Activated CD8-positive, alpha-beta memory T cell treated with anti-CD3 and anti-CD28 coated beads, Interleukin-2, amount 50 U/mL, for 4 hours (primary cell): Measurements from ENCODE around the gene PDE7B.
"Not testable (repeated sequence)": the region's sequence is repeated elsewhere in the genome, so short reads cannot be mapped to it uniquely, and the experiment has no call there.

ENCODE experiments used
- DNase-seq: peaks from one replicate; pipeline ENCODE4 v3.0.0-alpha.2; 2020

PDE7B gene

GRCh38 chr6:135852746-135853145 lies 1.2 kb downstream of the PDE7B start:
- DNase-seq = no peak

GRCh38 chr6:135853227-135853626 lies 1.7 kb downstream of the PDE7B start:
- no peak for DNase-seq

- DNase-seq = no peak
Observed at GRCh38 chr6:135853986-135854385, 2.5 kb downstream of the PDE7B start.

- no peak for DNase-seq
Observed at GRCh38 chr6:135854799-135855198, 3.3 kb downstream of the PDE7B start.

- no peak for DNase-seq
Observed at GRCh38 chr6:135858931-135859330, 7.4 kb downstream of the PDE7B start.

- no peak for DNase-seq
Observed at GRCh38 chr6:135860361-135860760, 8.9 kb downstream of the PDE7B start.

- DNase-seq = no peak
Observed at GRCh38 chr6:135861189-135861588, 9.7 kb downstream of the PDE7B start.

- not testable (repeated sequence) for DNase-seq
Observed at GRCh38 chr6:135864929-135865328, 13.4 kb downstream of the PDE7B start.

- DNase-seq = no peak
Observed at GRCh38 chr6:135866445-135867123, 15.1 kb downstream of the PDE7B start.

- no peak for DNase-seq
Observed at GRCh38 chr6:135867332-135867731, 15.8 kb downstream of the PDE7B start.

- no peak for DNase-seq
Observed at GRCh38 chr6:135869857-135870256, 18.4 kb downstream of the PDE7B start.

- no peak for DNase-seq
Observed at GRCh38 chr6:135870722-135871121, 19.2 kb downstream of the PDE7B start.

- no peak for DNase-seq
Observed at GRCh38 chr6:135871296-135871695, 19.8 kb downstream of the PDE7B start.

- no peak for DNase-seq
Observed at GRCh38 chr6:135871878-135872277, 20.4 kb downstream of the PDE7B start.

- DNase-seq = no peak
Observed at GRCh38 chr6:135875446-135875845, 23.9 kb downstream of the PDE7B start.

GRCh38 chr6:135876058-135876457 lies 24.6 kb downstream of the PDE7B start:
- no peak for DNase-seq

GRCh38 chr6:135877666-135878065 lies 26.2 kb downstream of the PDE7B start:
- DNase-seq = no peak

GRCh38 chr6:135880066-135880972 lies 28.8 kb downstream of the PDE7B start:
- DNase-seq = peak; percentile 35

GRCh38 chr6:135883045-135883444 lies 31.5 kb downstream of the PDE7B start:
- no peak for DNase-seq

GRCh38 chr6:135883536-135883935 lies 32.0 kb downstream of the PDE7B start:
- no peak for DNase-seq

GRCh38 chr6:135884136-135884535 lies 32.6 kb downstream of the PDE7B start:
- no peak for DNase-seq

GRCh38 chr6:135887069-135887468 lies 35.6 kb downstream of the PDE7B start:
- no peak for DNase-seq

GRCh38 chr6:135888818-135889217 lies 37.3 kb downstream of the PDE7B start:
- DNase-seq = no peak

GRCh38 chr6:135890876-135891275 lies 39.4 kb downstream of the PDE7B start:
- DNase-seq = no peak
